ENCODE results near the gene SUPT6H.

The SUPT6H gene

GRCh38 chr17:28643983-28644786 lies 17.8 kb upstream of the SUPT6H start (continued):
- TF ChIP-seq ZBTB11 (tag by site-specific recombination; conservative IDR thresholded peaks at IDR 0.05; ENCODE audit: low read depth) (peak; percentile 52; the same call in 1 of the 2 replicates), EGR2 (tag by site-specific recombination; IDR thresholded peaks at IDR 0.05; ENCODE audit: low read depth) (no peak), PATZ1 (tag by site-specific recombination; IDR thresholded peaks at IDR 0.05) (0 out of 2 replicates have a peak, but pooled peaks have one; percentile 42), ZNF335 (tag by site-specific recombination; conservative IDR thresholded peaks at IDR 0.05) (peak; percentile 87), ZNF600 (tag by site-specific recombination; IDR thresholded peaks at IDR 0.05) (peak; percentile 58), ZNF146 (tag by site-specific recombination; IDR thresholded peaks at IDR 0.05) (no peak), ZNF521 (tag by site-specific recombination; IDR thresholded peaks at IDR 0.05) (no peak)

GRCh38 chr17:28644787-28645575 lies 17.0 kb upstream of the SUPT6H start, which contains the start of gene BLTP2:
TSS of gene BLTP2 (minus strand) at chr17:28645158. CDS start at chr17:28645056, 102 bp downstream.
- Histone ChIP-seq H3K36me3 (ENCODE audit: control insufficient read depth in 2 of 2, insufficient read depth in 1 of 2, low read length in 2 of 2) (peaks cover 41 to 52% of the 10 kb centered on the region in 2 experiments), H3K9me3 (ENCODE audit: control insufficient read depth, insufficient read depth, low read depth, low read length) (no peaks in the 10 kb centered on the region), H3K4me1 (ENCODE audit: control insufficient read depth, insufficient read depth, low read length) (peaks cover 5% of the 10 kb centered on the region), H3K4me3 (ENCODE audit: low read depth, low read length) (peak within 1 kb of the TSS; percentile 70), H3K27ac (ENCODE audit: extremely low read depth, low read depth, low read length) (peak within 1 kb of the TSS; percentile 55)
- ChIA-PET POLR2A (interaction anchor here (0.6 to 5.1 kb wide), 27 partner anchors 10 to 310 kb away, joined by 3 to 56 read pairs (median 4); partner anchors contain the start of genes IFT20, NEK8, PIGS and PROCA1), CTCF (interaction anchor here (0.6 to 3.6 kb wide), 25 partner anchors 10 to 310 kb away, joined by 3 to 42 read pairs (median 4); partner anchors contain the start of genes SDF2, SUPT6H and TLCD1)
- TF ChIP-seq ZNF600 (tag by site-specific recombination; IDR thresholded peaks at IDR 0.05): no peak
- no peak for TF ChIP-seq MEIS1 (CRISPR knock-in tag; IDR thresholded peaks at IDR 0.05; ENCODE audit: borderline replicate concordance)
- TF ChIP-seq ZNF677 (tag by site-specific recombination; IDR thresholded peaks at IDR 0.05): no peak
- TF ChIP-seq PATZ1 (tag by site-specific recombination; IDR thresholded peaks at IDR 0.05): peak; percentile 88
- no peak for TF ChIP-seq INSM2 (tag by site-specific recombination; IDR thresholded peaks at IDR 0.05)
- TF ChIP-seq ZNF768 (tag by site-specific recombination; IDR thresholded peaks at IDR 0.05): no peak
- no peak for TF ChIP-seq ZNF423 (tag by site-specific recombination; IDR thresholded peaks at IDR 0.05)
- TF ChIP-seq AEBP2 (tag by site-specific recombination; IDR thresholded peaks at IDR 0.05; ENCODE audit: borderline replicate concordance): no peak
- no peak for TF ChIP-seq KLF16 (tag by site-specific recombination; IDR thresholded peaks at IDR 0.05)
- TF ChIP-seq ZNF791 (tag by site-specific recombination; IDR thresholded peaks at IDR 0.05): no peak
- no peak for TF ChIP-seq ZNF18 (tag by site-specific recombination; IDR thresholded peaks at IDR 0.05)
- no peak for TF ChIP-seq ZBTB44 (tag by site-specific recombination; IDR thresholded peaks at IDR 0.05)
- no peak for TF ChIP-seq ZFP3 (tag by site-specific recombination; IDR thresholded peaks at IDR 0.05; ENCODE audit: low read depth)
